DMS 273 (cell line): ENCODE data around the gene MEAK7.
A peak's percentile ranks its signal among the peaks of the same experiment; 100 is the strongest.

ENCODE experiments used
- DNase-seq: peaks from one replicate; lab custom pipeline; 2025; ENCODE audit not compliant: unreplicated experiment; lab: John Stamatoyannopoulos, UW

MEAK7 gene

GRCh38 chr16:84504420-84505248 is at the start of gene MEAK7:
Gene MEAK7 (minus strand): TSS chr16:84504659. CDS start chr16:84498086, 6,573 bp downstream.
- DNase-seq: peak; percentile 99

GRCh38 chr16:84553873-84554399 is 49.5 kb upstream of the MEAK7 start:
- DNase-seq: no peak

GRCh38 chr16:84552135-84552534 is 47.7 kb upstream of the MEAK7 start:
- no peak for DNase-seq

GRCh38 chr16:84550096-84550495 is 45.6 kb upstream of the MEAK7 start:
- no peak for DNase-seq

GRCh38 chr16:84548971-84549844 is 44.7 kb upstream of the MEAK7 start:
- no peak for DNase-seq

- DNase-seq: no peak
Measured at GRCh38 chr16:84548508-84548907, 44.0 kb upstream of the MEAK7 start.

GRCh38 chr16:84547546-84548061 is 43.1 kb upstream of the MEAK7 start:
- DNase-seq: peak; percentile 41

GRCh38 chr16:84546669-84547545 is 42.4 kb upstream of the MEAK7 start:
- no peak for DNase-seq

GRCh38 chr16:84545114-84545737 is 40.8 kb upstream of the MEAK7 start:
- peak; percentile 30 for DNase-seq

- DNase-seq: peak; percentile 65
Measured at GRCh38 chr16:84544031-84544773, 39.7 kb upstream of the MEAK7 start.

- DNase-seq: no peak
Measured at GRCh38 chr16:84543253-84543652, 38.8 kb upstream of the MEAK7 start.

GRCh38 chr16:84541999-84542817 is 37.7 kb upstream of the MEAK7 start:
- DNase-seq: no peak

- DNase-seq: no peak
Measured at GRCh38 chr16:84540194-84540593, 35.7 kb upstream of the MEAK7 start.

GRCh38 chr16:84538222-84538840 is 33.9 kb upstream of the MEAK7 start:
- DNase-seq: no peak

GRCh38 chr16:84537491-84538151 is 33.2 kb upstream of the MEAK7 start:
- no peak for DNase-seq

GRCh38 chr16:84535851-84536250 is 31.4 kb upstream of the MEAK7 start:
- no peak for DNase-seq

- no peak for DNase-seq
Measured at GRCh38 chr16:84535408-84535807, 30.9 kb upstream of the MEAK7 start.

GRCh38 chr16:84534815-84535214 is 30.4 kb upstream of the MEAK7 start:
- no peak for DNase-seq
